Inflammatory macrophage (primary cell): ENCODE measurements around the gene CCDC134.
A peak's percentile ranks its signal among the peaks of the same experiment; 100 is the strongest.
"Not testable (repeated sequence)": the region's sequence is repeated elsewhere in the genome, so short reads cannot be mapped to it uniquely, and the experiment has no call there.

Source experiments
- DNase-seq, 2 donors: peaks; one replicate each; pipeline ENCODE4 v3.0.0-alpha.2; 2020 to 2022

The CCDC134 gene

DNA sequence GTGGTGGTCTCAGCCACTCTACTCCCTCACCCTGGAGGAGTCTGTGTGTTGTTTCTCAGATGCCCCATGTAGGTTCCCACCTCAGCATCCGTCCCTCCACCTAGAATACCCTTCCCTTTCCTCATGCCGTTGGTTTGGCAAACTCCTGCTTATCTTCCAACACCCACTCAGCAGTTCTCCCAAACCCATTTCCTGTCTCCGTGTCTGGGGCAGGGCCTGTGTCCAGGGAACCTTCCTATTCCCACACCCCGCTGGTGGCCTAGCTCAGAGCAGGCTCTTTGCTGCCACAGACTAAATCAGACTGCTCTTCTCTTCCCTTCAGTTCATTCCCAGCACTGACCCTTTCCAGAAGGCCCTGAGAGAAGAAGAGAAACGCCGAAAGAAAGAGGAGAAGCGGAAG is 24.9 kb downstream of the CCDC134 start:
- DNase-seq = no peak

GRCh38 chr22:41826021-41826420 is 25.5 kb downstream of the CCDC134 start:
- no peak for DNase-seq

GRCh38 chr22:41826430-41827383 is 26.2 kb downstream of the CCDC134 start:
- no peak for DNase-seq

DNA sequence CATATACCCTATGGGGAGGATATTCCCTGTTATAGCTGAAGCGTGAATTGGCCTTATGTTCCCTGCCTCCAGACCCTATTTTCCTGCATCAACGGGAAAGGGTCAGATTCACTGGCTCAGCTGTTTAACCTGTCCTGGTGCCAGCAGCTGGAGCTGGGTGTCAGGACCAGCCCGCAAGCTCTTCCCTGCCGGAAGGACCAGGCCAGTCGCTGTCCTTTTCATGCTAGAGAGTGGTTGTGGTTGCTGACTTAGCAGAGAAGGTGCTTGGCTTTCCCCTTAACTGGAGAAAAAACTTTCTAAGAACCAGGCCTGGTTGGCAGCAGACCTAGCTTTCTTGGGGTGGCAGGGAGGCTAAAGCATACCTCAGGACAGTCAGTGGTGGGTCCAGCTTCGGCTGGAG is 27.2 kb downstream of the CCDC134 start:
- no peak for DNase-seq

DNA sequence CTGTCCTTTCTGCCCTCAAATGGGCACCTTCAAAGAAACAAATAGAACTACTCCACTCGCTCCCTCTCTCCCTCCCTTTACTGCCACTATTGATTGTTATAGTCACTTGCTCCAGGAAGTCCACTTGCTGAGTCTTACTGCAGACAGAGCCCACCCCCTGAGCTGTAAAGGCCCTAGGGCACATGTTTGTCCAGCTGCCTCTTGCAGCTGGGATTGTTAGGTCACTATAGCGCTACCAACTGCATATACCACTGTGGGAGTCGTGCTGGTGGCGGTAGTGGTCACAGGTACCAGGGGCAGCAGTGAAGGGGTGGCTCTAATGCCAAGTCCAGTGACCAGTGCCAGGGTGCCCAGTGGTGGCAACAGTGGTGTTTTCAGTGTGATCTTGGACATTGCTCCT is 28.0 kb downstream of the CCDC134 start:
- no peak for DNase-seq

GRCh38 chr22:41830174-41830573 is 29.7 kb downstream of the CCDC134 start:
- DNase-seq = no peak

GRCh38 chr22:41831383-41831782 is 30.9 kb downstream of the CCDC134 start:
- peak; percentile 73 to 79 for DNase-seq

GRCh38 chr22:41831828-41832552 is 31.5 kb downstream of the CCDC134 start:
- peak in 1 of 2 donors; percentile 16 for DNase-seq

- DNase-seq = peak; percentile 100
Observed at GRCh38 chr22:41832553-41833368, 32.3 kb downstream of the CCDC134 start, which contains the start of gene SREBF2. Gene SREBF2, plus strand, starts transcription at chr22:41833105. Its CDS starts 166 bp downstream, at chr22:41833271.

DNA sequence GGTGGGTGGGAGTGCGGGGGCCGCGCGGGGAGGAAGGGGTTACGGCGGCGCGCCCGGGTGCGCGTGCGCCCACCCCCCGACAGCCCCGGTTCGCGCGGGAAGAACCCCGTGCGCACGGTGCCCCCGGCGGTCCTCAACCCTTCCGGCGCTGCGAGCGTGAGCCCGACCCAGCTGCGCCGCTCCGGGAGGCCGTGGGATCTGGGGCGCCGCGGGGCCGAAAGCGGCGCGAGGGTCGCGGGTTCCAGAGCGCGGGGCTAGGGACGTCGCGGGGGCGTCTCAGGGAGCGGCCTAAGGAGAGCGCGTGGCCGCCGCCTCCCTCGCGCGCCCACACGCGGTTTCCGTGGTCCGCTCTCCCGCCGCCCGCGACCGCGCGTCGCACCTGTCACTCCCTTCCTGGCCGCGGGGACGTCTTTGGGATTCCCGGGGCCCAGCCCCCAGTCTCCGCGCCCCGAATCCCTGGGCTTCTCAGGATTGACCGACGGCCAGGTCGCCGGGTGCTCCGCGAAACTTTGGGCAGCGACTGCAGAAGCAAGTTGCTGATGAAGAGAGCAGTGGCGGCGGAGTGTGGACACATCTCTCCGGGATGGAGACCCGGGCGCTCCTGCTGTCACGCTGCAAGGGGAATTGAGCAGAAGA is 33.0 kb downstream of the CCDC134 start:
- peak; percentile 15 to 36 for DNase-seq

DNA sequence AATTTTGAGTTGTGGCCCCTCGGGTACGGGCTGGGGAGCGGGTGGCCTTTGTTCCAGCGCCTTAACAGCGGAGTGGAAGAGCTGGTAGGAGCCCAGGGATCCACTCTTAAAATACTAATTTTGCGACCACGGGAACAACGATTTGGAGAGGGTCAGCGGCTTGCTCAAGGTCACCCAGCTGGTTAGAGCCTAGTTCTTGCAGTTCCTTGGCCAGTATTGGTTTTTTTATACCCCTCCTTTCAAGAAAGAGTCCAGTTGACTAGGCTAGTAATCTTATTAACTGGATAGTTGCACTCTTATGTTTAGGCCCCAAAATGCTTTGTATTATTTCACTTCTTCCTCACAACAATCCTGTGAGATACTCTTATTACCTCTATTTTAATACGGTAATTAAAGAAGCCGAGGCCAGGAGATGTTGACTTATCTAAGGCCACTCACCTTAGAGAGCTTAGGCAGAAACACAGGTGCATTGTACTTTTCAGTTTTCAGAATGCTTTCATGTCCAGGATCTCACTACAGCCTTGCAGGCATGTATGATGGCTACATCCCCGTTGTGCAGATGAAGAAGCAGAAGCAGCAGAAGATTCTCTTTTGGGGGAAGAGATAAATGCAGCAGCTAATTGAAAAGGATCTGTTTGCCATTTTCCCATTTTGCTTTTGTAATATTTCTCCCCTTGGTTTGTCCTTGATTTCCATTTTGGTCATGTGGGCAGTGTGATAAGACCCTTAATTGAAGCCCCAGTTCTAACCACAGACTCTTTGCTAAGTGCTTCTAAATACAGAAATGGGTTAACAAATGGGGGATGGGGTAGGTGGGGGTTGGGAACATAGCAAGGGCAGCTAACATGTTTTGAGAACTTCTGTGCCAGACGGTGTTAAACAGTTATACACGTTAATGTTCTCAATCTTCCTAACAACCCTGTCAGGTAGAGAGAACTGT is 33.8 kb downstream of the CCDC134 start:
- DNase-seq = no peak

DNA sequence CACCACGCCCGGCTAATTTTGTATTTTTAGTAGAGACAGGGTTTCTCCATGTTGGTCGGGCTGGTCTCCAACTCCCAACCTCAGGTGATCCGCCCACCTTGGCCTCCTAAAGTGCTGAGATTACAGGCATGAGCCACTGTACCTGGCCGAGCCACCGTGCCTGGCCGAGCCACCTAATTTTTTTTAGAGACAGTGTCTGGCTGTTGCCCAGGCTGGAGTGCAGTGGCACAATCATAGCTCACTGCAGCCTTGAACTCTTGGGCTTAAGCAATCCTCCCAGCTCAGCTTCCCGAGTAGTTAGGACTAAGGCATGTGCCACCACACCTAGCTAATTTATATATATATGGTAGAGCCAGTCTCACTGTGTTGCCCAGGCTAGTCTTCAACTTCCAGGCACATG is 35.0 kb downstream of the CCDC134 start:
- DNase-seq = not testable (repeated sequence)

- no peak for DNase-seq
Observed at GRCh38 chr22:41836551-41836950, 36.1 kb downstream of the CCDC134 start.

DNA sequence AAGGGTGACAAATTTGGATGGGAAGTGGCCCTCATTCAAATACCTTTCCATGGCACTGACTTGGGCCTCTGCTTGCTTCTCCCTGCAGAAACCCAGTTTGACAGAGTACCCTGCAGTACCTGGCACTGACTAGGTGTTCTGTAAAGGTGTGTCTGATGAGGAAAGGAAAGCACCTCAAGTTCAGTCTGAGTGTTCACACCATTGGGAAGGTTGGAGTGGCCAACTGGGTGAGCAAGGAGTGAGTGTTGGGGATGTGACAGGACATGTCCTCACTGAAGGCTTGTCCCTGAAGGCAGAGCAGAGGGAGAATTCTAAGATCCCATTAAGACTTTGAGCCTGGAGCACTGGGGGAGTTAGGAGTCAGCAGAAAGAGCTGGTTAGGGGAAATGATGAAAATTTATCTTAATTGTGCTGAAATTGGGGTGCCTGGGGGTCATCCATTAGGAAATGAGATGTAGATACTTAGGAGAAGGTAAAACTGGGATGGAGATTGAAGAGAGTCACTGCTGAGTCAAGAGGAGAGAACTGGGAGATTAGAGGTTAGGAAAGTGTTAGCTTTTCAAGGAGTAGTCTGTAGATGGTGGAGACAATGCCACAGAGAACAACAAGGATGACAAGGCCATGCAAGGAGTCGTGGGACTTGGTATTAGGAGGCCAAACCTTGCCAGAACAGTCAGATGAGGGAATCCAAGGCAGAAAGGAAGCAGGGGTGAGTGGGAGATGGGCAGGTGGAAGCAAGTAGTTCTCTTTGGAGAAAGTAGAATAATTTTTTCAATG is 38.6 kb downstream of the CCDC134 start:
- no peak for DNase-seq

DNA sequence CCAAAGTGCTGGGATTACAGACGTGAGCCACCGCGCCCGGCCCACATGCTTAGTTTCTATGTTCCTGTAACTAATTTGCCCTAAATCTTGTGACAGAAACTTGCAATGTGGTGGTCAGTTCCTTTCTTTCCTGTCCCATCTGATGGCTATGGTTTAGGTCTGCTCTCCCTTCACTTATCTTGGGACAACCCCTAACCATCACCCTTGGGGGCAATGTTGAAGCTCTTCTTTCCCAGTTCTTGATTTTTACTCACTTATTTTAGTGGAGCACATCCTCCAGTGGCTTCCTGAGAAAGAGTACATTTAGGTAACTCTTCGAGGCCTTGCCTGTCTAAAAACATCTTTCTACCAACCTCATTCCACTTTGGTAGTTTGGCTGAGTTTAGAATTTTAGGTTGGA is 39.7 kb downstream of the CCDC134 start:
- no peak for DNase-seq

DNA sequence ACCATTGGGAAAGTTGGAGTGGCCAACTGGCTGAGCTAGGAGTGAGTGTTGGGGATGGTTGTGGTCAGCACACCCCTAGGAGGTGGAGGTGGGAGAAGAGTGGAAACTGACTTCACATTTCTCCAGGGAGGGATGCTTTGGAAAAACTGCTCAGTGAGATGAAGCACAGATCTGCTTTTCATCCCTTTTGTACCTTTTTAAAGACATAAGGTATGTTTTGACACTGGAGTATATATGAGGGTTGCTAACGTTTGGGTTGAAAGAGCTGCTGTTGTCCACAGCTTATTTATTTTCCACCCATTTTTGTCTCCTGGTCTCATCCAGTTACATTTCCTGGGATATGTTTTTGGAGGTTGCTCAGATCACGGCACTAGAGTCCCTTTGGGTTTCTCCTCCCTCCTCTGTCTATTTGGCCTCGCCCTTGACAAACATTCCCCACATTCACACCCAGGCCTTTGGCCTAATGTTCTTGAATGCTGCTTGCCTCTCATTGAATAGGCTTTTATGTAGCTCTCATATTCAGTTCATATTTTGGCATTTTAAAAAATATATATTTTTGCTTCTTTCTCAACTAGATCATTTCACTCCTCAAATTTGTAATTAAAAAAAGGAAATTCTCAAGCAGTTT is 40.7 kb downstream of the CCDC134 start:
- DNase-seq = no peak

GRCh38 chr22:41842996-41843970 is 42.8 kb downstream of the CCDC134 start:
- no peak for DNase-seq

DNA sequence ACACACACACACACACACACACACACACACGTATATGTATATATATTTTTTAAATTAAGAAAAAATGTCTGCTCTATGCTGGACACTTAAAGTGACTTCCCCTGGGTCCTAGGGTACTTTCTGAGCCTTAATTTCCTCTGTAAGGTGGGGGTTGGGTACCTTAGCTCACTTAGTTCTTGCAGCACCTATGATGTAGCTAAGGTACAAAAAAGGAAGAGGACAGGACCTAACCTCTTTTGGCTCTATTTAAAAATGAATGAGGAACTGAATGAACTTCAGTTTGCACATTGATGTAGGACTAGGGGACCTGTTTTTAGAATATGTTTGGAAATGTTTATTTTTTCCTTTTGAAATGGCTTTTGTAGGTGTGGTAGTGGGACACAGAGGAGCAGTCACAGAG is 43.6 kb downstream of the CCDC134 start:
- DNase-seq = no peak

DNA sequence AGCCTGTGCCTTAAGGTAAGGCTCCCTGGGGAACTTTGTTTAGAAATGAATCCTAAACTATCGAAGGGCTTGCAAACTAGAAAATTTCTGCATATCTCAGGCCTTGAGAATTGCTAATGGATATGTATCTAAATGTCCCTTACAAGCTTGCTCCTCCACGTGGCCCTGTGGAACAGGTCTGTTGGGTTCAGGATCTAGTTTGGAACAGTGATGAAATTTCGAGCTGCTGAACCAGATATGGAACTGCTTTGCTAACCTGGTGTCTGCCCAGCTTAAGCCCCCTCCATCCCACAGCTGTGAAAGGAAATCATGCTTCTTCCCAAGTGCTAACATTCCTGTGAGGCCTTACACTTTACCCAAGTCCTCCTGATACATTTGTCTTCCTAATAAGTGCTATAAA is 44.0 kb downstream of the CCDC134 start:
- no peak for DNase-seq
